NCI-H345 (cell line): ENCODE results near the gene PRKCE.
"Not testable (repeated sequence)": the region's sequence is repeated elsewhere in the genome, so short reads cannot be mapped to it uniquely, and the experiment has no call there.

ENCODE experiments used
- DNase-seq: peaks from one replicate; lab custom pipeline; 2025; lab: John Stamatoyannopoulos, UW

The PRKCE gene

DNA sequence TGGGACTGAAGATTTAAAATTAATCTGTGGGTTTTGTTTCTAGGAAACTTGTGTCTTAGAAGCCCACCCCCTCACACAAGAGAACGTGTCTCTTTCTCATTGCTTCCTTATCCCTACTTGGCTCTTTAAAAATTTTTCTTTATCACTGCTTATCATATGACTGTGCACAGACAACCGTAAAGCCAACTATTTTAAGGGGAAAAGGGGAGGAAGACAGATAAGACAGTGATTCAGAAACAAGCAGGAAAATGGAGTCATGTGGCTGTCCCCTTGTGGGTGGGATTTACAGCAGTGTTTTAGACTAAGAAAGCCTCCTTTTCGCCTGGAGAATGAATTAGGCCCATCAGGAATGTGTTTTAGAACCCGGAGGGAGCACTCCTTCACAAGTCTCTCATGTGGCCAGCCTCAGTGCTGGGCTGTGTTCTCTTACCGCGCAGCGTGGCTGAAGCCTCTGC is 17.6 kb downstream of the PRKCE start:
- no peak for DNase-seq

DNA sequence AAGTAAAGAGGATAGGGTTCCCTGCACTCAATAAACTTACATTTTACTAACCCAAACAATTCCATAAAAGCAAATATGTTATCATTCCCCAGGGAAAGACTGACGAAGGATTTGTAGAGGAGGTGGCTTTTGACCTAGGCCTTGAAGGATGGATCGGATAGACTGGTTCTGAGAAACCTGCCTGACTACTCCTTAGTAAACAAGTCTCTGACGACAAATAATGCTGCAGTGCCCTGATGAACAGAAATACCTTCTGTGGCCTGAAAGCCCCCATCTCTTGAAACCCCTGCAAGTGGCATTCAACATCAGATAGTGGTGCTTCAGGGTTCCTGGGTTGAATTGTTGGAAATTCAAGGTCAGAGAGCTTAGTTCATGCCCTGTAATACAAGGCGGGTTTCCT is 19.2 kb downstream of the PRKCE start:
- no peak for DNase-seq

DNA sequence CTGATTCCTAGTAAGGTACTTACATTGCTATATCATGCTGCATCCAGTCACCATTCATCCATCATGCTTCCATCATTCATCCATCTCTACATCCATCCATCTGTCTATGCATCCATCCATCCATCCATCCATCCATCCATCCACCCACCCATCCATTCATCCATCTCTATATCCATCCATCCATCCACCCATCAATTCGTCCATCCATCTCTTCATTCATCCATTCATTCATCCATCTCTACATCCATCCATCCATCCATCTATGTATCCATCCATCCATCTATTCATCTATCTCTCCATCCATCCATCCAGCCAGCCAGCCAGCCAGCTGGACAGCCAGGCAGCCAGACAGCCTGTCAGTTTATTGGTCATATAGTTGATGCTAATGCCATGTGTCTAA is 20.7 kb downstream of the PRKCE start:
- DNase-seq, result no peak

DNA sequence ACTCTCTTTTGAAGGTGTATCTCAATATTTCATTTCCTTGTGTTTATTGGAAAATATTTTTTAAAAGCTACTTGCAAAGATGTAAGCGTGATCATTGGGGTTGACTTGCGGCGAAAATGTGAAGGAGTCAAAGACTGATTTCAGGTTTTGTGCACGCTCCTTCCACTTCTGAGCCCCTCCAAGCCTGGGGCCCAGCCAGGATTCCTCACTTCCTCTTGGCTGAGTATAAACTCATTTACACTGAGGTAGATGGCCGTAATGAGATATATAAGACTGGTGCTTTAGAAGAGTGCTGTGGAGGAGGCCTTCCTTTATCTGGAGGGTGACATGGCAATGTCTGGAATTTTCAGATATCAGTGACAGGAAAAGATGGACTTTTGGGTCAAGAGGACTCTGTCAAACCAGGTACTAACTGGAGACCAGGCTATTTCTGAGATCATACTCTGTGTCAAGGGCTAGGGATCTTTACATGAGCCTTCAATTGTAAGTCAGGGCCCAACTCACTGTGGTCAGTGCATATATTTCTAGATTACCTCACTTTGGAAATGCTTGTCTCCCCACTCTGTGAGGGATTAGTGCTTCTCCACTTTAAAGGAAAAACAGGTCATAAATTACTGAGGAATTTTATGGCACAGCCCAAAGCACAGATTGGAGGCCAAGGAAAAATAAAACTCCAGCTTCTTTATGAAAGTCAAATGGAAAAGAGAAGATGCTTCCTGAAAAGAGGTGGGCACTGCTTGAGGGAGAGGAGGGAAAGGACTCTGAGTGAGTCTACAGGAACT is 22.8 kb downstream of the PRKCE start:
- DNase-seq, result no peak

DNA sequence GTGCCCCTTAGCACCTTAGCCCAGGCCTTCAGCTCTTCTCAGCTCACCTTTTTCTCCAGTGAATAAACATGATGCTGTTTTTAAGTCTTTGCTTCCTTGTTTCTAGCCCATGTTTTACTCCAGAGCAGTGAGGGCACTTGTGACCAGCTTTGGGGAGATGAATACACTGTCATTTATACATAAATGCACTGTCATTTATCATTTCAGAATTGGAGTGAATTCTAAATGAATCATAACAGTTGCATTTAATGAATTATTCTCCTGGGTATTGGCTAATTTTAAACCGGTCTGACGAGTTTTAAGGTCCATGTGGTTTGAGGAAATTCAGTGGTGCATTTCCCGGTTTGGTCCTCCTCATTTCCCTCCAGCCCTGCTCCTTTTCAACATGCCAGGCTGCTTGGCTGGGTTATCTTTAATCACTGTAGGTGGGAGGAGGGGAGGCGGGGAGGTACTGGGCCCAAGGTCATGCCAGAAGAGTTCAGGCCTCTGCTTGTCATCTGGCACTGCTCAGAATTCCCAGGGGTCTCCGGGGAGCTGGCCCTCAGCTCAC is 23.9 kb downstream of the PRKCE start:
- no peak for DNase-seq

DNA sequence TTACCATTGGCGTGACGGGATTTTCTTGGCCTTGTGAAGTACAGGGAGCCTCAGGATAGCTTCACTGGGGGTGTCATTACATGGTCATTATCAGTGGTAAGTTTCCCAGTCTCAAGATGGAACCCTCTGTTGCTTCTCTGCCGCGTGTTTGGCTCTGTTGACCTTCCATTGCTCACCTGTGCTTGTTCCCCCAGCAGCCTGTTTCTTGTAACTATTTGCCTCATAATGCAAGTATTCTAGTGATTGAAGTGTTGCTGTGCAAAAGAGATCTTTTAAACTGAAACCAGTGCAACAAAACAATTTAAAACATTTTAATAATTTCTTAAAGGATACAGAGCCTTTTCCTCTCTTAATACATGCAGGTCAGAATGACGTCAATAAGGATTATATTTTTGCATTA is 24.6 kb downstream of the PRKCE start:
- no peak for DNase-seq

DNA sequence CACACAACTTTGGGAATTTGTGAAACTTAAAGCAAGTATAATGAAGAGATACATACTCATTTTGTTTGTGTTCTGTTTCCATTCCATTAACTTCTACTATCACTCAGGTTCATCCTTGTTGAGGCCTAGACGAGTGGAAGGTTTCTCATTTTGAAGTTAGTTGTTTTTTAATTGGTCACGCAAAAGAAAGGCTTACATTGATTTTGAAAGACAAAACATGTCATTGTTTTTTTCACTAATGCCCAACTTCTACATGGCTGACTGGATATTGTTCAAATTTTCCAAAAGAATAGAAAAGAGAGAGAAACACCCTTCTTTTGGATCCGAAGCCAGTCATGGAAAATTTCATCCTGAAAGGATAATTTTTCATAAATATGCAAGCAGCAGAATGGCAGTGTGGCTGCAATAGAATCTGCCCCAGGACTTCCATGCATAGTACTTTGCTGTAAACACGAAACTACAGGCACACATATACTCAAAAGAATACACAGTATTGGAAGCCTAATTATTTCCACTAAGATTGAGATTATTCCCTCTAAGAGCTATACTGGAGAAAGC is 27.4 kb downstream of the PRKCE start:
- no peak for DNase-seq

DNA sequence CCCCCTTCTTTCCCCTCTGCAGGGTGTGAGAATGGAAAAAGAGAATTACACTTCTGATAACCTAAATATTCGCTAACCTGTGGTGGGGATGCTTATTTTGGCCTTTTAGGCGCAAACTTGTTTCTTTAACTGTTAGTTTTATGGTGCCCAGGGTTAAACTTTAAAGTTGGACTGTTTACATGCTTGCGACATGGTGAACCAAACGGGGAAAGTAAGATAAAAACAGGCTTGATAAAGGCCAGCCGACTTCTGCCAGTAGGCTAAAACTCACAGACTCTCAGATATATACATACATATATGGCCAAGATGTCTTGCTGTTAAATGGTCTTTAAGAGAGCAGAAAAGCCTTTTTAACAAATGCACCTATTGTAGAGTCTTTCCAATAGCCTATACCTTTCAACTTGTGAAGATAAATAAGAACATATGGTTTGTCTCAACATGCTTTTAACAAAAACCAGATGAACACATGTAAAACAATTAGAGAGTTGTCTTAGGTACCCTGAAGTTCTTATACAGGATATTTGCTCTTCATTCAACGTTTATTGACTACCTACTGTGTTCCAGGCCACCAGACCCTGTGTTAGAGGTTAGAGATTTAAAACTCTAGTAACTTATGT is 29.0 kb downstream of the PRKCE start:
- DNase-seq, result no peak

DNA sequence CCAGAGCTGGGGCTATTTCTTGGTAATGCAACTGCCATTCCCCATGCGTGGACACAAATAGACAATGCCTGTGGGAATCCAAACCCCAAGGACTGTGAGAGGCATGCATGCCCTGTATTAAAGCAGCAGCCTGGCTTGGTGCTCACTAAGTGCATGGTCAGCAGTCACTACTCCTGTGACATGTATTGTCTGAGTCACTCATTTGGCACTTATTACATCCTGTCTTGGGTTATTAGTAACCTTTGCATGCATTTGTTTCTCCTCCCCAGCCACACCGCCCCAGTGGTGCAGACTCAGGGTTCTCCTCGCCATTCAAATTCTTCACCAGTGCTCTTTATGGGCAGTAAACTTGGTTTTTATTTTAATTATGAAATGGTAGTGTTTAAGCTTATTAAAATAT is 30.2 kb downstream of the PRKCE start:
- DNase-seq, result no peak

DNA sequence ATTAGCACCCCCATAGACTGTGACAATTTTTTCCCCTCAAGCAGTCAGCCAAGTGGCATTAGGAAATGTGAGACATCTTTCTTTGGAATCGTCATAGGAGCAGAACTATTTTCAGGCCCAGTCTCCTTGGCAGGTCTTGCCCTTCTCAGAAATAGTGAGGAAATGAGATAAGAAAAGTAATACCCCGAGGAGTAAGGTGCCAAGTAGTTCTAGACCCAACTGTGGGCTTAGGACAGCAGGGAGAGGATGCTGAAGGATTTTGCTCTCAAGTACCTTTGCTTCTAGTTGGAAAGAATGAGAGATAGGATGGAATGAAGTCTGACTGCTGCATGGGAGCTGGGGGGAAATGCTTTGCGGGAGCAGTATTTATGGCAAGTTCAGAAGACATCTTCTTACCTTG is 31.8 kb downstream of the PRKCE start:
- DNase-seq, result no peak

DNA sequence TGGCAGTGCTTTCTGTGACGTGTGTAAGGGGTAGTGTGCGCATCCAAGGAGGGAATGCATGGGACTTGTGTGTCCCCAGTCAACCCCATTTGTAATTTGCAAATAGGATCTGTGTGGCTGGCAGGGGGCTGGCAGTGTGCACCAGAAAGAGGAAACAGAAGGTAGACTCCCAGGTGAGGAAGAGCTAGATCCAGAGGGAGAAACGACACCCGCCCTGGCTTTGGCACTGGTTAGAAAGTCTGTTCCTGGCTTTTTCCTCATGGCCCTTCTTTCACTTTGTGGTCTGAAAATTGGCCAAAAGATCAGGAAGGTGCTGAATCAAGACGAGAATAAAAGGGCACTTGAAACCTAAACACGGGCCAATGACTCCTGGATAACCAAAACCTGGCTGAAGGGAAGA is 33.3 kb downstream of the PRKCE start:
- no peak for DNase-seq

DNA sequence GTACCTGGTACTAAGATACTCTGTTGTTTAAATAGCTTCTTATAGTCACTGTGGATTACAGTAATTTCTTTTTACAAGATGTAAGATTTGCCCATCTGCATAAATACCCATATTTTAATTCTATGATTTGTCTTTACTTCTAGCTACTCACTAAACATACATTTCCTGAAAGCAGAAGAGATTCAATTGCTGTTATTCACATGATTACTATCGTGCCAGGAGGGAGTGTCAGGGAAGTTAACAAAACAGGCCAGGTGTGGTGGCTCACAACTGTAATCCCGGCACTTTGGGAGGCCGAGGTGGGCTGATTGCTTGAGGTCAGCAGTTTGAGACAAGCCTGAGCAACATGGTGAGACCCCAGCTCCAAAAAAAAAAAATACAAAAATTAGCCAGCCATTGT is 33.8 kb downstream of the PRKCE start:
- DNase-seq, result no peak

DNA sequence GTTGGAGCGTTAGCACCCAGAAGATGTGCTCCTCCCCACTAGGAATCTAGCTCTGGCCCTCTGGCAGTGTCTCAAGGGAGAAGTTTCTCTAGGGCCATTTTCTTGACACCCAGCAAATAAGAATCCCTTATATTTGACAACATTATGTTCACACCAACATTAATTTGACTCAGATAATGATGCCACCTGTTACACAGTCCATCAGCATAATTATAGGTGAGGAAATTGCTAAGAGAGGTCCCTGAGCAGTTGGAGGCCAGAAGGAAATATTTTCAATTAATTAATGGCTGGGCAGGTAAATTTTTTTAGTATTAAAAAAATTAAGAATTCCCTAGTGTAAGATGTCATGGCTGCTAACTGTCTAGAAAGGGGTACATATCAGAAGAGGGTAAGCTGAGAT is 36.5 kb downstream of the PRKCE start:
- DNase-seq, result no peak

DNA sequence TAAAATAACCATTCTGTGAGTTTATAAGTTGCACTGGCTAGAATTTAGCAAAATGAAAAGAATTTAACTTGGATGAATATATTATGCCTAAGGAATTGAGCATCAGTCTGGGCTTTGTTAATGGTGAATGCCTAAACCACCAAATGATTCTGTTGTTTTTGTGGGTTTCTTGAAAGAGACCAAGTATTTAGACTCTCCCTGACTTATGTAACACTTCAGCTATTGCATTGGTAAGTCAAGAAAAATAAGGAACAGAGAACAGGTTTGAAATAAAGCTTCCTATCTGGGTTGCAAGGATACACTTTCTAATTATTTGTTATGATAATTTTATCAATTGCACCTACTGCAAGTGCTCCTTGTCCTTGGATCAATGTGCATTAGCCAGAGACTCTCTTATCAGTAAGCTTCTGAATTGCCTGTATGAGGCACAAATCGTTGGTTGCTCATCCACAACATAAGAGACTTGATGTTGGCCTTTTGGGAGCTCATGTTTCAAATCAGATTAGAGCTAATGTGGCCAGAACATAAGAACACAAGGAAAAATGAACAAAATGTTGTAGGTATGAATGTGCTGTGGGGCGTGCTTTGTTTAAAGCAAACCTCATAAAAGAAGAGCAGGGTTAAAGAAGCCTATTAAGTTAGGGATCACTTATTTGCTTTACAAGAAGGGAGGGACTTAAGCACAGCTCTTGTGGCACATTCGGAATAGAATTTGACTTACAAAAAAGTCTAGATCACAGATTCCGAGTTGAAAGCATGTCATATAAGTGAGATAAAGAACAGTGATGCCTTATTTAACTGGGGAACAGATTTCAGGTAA is 37.2 kb downstream of the PRKCE start:
- DNase-seq, result no peak

DNA sequence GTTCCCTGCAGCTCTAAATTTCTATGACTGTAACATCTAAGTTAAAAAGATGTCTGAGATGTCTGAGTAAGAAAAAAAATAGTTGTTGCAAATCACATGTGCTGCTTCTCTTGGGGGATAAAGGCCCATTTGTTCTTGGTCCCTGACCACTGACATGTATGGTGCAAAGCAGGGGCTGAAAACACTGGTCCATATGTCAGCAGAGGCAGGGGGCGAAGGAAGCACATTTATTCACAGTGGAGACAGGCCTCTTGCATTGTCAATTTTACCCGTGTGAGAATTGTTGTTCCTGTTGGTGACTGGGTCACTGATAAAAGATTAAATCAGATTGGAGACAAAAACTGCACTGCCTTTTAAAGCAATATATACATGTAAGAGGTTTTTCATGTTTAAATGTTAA is 38.8 kb downstream of the PRKCE start:
- DNase-seq, result no peak

DNA sequence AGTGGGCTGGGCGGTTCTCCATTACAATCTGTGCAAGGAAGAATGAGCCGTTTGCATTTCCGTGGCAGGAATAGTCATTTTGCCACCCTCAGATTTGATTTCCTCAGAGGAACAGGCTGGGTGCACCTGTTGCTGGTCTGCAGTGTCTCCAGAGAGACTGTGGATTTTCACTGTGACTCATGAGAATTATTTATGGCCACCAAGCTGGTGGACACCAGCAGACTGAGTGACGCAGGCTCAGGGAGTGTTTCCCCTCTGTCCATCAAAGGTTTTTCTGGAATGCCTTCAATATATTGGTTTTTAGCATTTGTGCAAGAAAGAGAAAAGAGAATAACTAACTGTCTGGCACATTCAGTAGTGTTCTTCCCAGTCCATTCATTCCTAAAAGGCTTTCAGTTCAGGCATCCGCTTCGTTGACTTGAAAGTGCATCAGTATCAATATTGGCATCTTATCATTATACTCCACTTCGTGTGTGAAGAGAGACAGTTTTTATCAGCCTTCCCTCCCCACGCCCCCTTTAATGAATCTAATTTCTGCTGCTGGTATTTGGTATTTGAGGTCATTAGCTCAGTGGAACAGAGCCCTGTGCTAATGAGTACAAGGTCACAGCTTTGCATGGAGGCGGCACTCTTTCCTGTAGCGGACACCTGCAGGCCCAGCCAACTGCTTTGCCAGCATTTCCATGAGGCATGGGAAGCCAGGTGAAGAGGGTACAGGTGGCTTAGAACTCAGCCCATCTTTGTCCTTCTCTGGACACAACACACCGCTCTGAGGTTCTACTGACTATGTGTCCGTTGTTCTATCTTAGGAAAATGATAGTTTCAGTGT is 39.9 kb downstream of the PRKCE start:
- DNase-seq, result no peak

DNA sequence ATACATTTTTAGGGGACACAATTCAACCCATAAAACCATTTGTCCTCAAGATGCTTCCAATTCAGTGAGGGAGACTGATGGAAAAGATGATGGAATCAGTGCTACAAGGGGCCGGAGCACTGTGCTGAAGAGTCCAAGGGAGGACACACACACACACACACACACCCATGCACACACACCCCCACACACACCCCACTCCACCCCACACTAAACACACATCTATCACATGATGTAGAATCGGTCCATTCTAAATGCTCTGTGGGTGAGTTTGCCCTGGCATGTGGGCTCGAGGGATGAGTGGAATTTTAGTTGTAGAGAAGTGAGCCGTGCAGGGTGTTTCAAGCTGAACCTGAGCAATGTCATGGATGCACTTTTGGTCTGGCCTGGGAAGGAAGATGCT is 41.1 kb downstream of the PRKCE start:
- no peak for DNase-seq

DNA sequence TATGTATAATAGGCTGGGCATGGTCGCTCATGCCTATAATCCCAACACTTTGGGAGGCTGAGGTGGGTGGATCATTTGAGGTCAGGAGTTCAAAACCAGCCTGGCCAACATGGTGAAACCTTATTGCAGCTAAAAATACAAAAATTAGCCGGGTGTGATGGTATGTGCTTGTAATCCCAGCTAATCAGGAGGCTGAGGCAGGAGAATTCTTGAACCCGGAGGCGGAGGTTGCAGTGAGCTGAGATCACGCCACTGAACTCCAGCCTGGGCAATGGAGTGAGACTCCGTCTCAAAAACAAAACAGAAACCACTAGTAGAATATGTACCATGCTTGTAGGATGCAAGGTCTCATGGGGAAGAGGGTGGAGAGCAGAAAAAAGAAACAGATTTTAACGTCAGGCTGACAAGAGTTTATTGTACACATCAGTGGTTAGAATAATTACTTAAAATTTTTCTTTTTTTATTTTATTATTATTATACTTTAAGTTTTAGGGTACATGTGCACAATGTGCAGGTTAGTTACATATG is 44.1 kb downstream of the PRKCE start:
- not testable (repeated sequence) for DNase-seq

DNA sequence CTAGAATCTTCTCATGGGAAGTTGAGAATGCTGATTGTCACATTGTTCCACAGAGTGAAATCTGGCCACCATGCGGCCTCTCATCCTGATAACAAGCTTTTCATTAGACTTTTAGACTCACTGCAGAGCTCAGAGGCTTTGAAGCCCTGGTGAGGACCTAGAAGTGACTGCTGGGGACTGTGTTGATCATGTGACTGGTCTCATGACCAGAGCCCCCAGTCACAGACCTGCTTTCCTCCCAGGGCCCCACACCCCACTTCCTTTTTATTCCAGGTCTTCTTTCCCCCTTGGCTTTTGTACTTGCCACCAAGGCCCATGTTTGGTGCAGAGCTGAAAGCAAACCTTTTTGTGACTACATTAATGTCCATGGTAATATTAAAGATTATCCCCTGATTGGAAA is 45.2 kb downstream of the PRKCE start:
- no peak for DNase-seq

DNA sequence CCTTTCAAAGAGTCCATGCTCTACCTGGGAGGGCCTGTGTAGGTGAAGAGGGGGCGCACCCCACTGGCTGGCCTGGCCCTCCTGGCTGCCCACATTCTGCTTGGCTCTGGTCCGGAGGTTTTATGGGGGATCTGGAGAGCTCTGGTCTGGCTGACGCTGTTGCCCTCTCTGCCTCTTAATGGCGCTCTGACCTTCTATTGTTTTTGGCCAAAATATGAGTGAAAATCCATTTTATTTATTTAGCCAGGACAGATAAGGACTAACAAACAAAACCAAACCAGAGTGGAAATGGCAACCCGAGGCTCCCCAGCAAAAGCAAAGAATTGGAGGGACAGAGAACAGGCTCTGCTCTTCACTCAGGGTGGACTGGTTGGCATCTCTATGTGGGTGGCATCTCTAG is 45.7 kb downstream of the PRKCE start:
- no peak for DNase-seq

DNA sequence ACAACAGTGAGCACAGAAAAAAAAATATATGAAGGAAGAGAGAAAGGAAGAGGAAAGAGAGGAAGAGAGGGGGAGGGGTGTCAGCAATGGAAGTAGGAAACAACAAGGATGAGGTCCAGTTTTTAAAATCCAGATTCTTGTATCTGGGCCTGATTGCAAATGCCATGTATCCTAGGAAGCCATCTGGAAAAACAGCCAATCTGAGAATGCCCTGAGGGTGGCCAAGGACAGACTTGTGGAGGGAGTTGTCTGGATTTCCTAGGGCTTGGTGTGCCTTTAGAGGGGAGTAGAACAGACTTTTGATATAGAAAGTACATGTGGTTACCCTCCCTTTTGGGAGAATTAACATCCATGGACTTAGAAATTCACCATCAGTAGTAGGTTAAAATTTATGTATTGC is 47.1 kb downstream of the PRKCE start:
- DNase-seq, result no peak
